Hepatocyte (in vitro differentiated cells): ENCODE measurements around the gene CCDC32.

ENCODE experiments used
- CTCF ChIP-seq: fragments of 200-600 bp; sonication (generic); IDR thresholded peaks from 2 replicates; pipeline ENCODE4 v1.5.1; 2016; ENCODE audit warnings: antibody characterized with exemption, mild to moderate bottlenecking; ENCODE audit not compliant: poor library complexity
- EZH2 ChIP-seq: fragments of 200-600 bp; sonication (generic); IDR thresholded peaks from 2 replicates; pipeline ENCODE4 v1.6.1; 2016; ENCODE audit warnings: antibody characterized with exemption, mild to moderate bottlenecking, borderline replicate concordance
- EZH2phosphoT487 ChIP-seq: fragments of 200-600 bp; sonication (generic); IDR thresholded peaks from one replicate; pipeline ENCODE4 v1.6.1; 2018; ENCODE audit warnings: antibody characterized with exemption, mild to moderate bottlenecking, low read depth, moderate library complexity; ENCODE audit not compliant: unreplicated experiment, severe bottlenecking

GRCh38 chr15:40595219-40595618 lies 30.4 kb upstream of the CCDC32 start:
- TF ChIP-seq EZH2phosphoT487 (no peak), EZH2 (no peak), CTCF (no peak)
